ENCODE measurements around the gene TMEM255A. TPM values are rescaled to one million over a fixed set of nuclear protein-coding genes. Genes with fewer than 3 reads are reported as not detected.

Gene TMEM255A
- total and polyA plus RNA-seq, 12 donors: 0.09 to 3.1 (median 0.96) TPM

- no peaks in the 10 kb centered on the region for H3K9me3 ChIP-seq (replicated peaks in 1 of 3)
- intact Hi-C loops (cut with DNase I): no loop called here
- H3K36me3 ChIP-seq (replicated peaks in 1 of 2): no peaks in the 10 kb centered on the region
- peaks cover 4% of the 10 kb centered on the region for H3K27me3 ChIP-seq
- DNase-seq: no peak
- H3K4me1 ChIP-seq (replicated peaks in 1 of 2): no peaks in the 10 kb centered on the region
- no peak overlapping the region for H3K4me3 ChIP-seq
- TF ChIP-seq POLR2A (IDR thresholded peaks at IDR 0.05): no peak
- no peak for TF ChIP-seq CTCF (IDR thresholded peaks at IDR 0.05)
- WGBS, 4 donors: 46 to 65% (median 50%) methylated on average over 2 of the region's 2 CpGs
- no peak overlapping the region for H3K27ac ChIP-seq
Measured at GRCh38 chrX:120293015-120293414, 18.2 kb downstream of the TMEM255A start.

GRCh38 chrX:120291211-120291610 lies 20.1 kb downstream of the TMEM255A start:
- intact Hi-C loops (cut with DNase I): no loop called here
- H3K27me3 ChIP-seq: peaks cover 4% of the 10 kb centered on the region
- H3K4me3 ChIP-seq: no peak overlapping the region
- no peak for DNase-seq
- TF ChIP-seq CTCF (IDR thresholded peaks at IDR 0.05) (no peak), POLR2A (IDR thresholded peaks at IDR 0.05) (no peak)
- H3K4me1 ChIP-seq (replicated peaks in 1 of 2): no peaks in the 10 kb centered on the region
- H3K36me3 ChIP-seq (replicated peaks in 1 of 2): no peaks in the 10 kb centered on the region
- no peaks in the 10 kb centered on the region for H3K9me3 ChIP-seq (replicated peaks in 1 of 3)
- WGBS, 4 donors: 74 to 94% (median 83%) methylated on average over 6 of the region's 6 CpGs
- H3K27ac ChIP-seq: no peak overlapping the region

- DNase-seq: no peak
- TF ChIP-seq CTCF (IDR thresholded peaks at IDR 0.05) (no peak), POLR2A (IDR thresholded peaks at IDR 0.05) (no peak)
- intact Hi-C loops (cut with DNase I): no loop called here
- Histone ChIP-seq H3K27ac (no peak overlapping the region), H3K27me3 (peaks cover 4% of the 10 kb centered on the region), H3K9me3 (replicated peaks in 1 of 3) (no peaks in the 10 kb centered on the region), H3K4me1 (replicated peaks in 1 of 2) (no peaks in the 10 kb centered on the region), H3K36me3 (replicated peaks in 1 of 2) (no peaks in the 10 kb centered on the region), H3K4me3 (no peak overlapping the region)
Measured at GRCh38 chrX:120290107-120290506, 21.2 kb downstream of the TMEM255A start.

- no peak overlapping the region for H3K27ac ChIP-seq
- no peaks in the 10 kb centered on the region for H3K36me3 ChIP-seq (replicated peaks in 1 of 2)
- H3K27me3 ChIP-seq: peaks cover under 1% of the 10 kb centered on the region
- intact Hi-C loops (cut with DNase I): no loop called here
- H3K4me1 ChIP-seq (replicated peaks in 1 of 2): no peaks in the 10 kb centered on the region
- 20 to 65% (median 38%) methylated on average over 1 to 3 of the region's 3 CpGs for WGBS, 4 donors
- no peaks in the 10 kb centered on the region for H3K9me3 ChIP-seq (replicated peaks in 1 of 3)
- peak in 6 of 7 donors; percentile 25 to 65 (median 46) for DNase-seq
- TF ChIP-seq CTCF (IDR thresholded peaks at IDR 0.05) (no peak), POLR2A (IDR thresholded peaks at IDR 0.05) (no peak)
- H3K4me3 ChIP-seq: no peak overlapping the region
Measured at GRCh38 chrX:120287513-120288112, 23.6 kb downstream of the TMEM255A start.

Data from adrenal gland (tissue), 12 donors.